Right ventricle myocardium superior (tissue), 1 donor: Measurements from ENCODE around the gene RNASE4. TPM values are rescaled to one million over a fixed set of nuclear protein-coding genes. Genes with fewer than 3 reads are reported as not detected.
A peak's percentile ranks its signal among the peaks of the same experiment; 100 is the strongest.

Source experiments
- ATAC-seq: fragments of 200-7000 bp; cut with Tn5 transposase; one replicate; pipeline ENCODE4 v1.9.1; 2020; ENCODE audit warnings: mild to moderate bottlenecking; ENCODE audit not compliant: poor library complexity
- DNase-seq: peaks from one replicate; pipeline ENCODE4 v3.0.0-alpha.2; 2020
- intact Hi-C: fragments of 100-400 bp; cut with DNase I; formaldehyde crosslinking; loops from one replicate; pipeline ENCODE4 v1.11.2; 2022
- total RNA-seq: library from RNA; stranded (reverse); fragmentation: NEBNext Ultra II Directional; extraction: Animal tissue kit (Norgen Biotek cat#: 25700); gene quantifications from one replicate; pipeline ENCODE4 v1.2.1, GENCODE V29; 2021
- donor health status: DM: no; HTN: yes; CAD: no; lungs with severe emphysema.

Gene RNASE4
- total RNA-seq, 1 donor from 2014 or later = 9.4 TPM

DNA sequence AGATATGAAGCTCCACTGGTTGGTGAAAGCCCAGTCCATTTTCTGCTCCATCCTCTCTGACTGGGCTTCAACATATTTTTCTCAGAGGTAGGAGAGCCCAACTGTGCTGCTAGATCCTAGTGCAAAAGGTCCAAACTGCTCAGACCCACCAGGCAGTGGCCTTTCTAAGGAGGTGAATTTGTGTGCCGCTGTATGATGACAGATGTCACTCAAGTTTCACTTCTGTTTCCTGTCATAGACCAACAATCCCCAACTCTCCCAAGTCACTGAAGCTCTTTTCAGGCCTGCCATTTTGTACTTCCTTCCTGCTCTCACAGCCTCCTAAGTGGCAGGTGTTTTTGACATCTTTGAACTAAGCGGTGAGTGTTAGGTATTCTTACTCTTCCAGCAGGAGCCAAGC, 16.4 kb upstream of the RNASE4 start:
- intact Hi-C loops = no loop called here
- no peak for ATAC-seq
- DNase-seq = no peak

- ATAC-seq = no peak
- intact Hi-C loops = no loop called here
- DNase-seq = no peak
Observed at GRCh38 chr14:20668969-20669368, 15.4 kb upstream of the RNASE4 start.

GRCh38 chr14:20671597-20672283, 12.6 kb upstream of the RNASE4 start:
- intact Hi-C loops = no loop called here
- ATAC-seq = no peak
- no peak for DNase-seq

DNA sequence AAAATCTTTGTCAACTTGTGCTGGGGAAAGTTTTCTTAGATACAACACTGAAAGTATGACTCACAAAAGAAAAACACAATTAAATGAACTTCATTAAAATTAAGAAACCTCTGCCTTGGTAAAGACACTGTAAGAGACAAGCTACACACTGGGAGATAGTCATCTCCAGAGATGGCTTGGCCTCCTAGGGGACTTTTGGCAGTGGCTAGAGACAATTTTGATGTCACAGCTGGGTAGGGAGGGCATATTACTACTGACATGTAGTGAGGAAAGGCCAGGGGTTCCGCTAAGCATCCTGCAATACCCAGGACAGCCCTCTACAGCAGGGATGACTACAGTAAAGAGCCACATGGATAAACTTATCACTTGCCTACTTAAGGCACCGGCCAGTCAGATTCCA, 8.7 kb upstream of the RNASE4 start:
- intact Hi-C loops = no loop called here
- ATAC-seq = no peak
- no peak for DNase-seq

DNA sequence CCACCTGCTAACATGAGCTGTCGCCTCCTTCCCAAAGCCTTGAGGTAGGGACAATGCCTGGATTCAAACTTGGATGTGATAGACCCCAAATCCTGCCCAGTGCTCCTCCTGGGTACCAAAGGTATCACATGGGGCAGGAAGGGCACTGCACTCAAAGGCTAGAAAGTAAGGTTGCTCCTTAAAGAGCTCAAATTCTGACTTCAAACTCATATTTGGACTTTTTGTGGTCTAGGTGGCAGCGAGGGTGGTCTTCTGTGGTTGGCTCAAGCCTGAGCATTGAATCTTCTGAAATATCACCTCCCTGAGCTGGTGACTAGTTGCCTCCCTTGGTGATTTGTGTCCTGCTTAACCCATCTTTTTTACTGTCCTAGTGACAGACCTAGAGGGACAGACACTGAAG, 8.3 kb upstream of the RNASE4 start:
- DNase-seq (no peak), ATAC-seq (no peak)
- intact Hi-C loops = no loop called here

GRCh38 chr14:20679907-20680306, 4.5 kb upstream of the RNASE4 start:
- ATAC-seq (no peak), DNase-seq (no peak)
- intact Hi-C loops = loop anchor here (10.0 kb wide), 1 partner anchor 365 kb away; the partner anchor contains the start of gene RNASE7

DNA sequence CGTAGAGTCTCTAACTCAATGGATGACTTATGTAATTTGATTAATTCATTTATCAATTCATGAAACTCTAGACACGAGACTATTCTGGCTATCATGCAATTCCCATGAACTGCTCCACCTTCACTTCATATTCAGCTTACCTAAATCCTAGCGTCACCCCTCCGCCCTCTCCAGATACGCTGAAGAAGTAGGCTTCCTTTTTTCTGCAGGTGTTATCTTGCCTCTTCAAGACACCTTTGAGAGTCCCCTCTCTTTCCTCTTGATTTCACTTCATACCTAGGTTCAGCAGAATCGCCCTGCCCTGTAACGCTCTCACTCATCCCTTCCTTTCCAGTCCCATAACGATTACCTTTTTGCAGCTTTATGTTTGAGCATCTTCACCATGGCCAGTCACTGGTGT, 4.0 kb upstream of the RNASE4 start:
- no peak for ATAC-seq
- no peak for DNase-seq
- intact Hi-C loops = loop anchor here (10.0 kb wide), 1 partner anchor 364 kb away; the partner anchor contains the start of gene RNASE7

- intact Hi-C loops = loop anchor here (10.0 kb wide), 1 partner anchor 364 kb away; the partner anchor contains the start of gene RNASE7
- ATAC-seq (no peak), DNase-seq (no peak)
Observed at GRCh38 chr14:20680843-20681347, 3.5 kb upstream of the RNASE4 start.

DNA sequence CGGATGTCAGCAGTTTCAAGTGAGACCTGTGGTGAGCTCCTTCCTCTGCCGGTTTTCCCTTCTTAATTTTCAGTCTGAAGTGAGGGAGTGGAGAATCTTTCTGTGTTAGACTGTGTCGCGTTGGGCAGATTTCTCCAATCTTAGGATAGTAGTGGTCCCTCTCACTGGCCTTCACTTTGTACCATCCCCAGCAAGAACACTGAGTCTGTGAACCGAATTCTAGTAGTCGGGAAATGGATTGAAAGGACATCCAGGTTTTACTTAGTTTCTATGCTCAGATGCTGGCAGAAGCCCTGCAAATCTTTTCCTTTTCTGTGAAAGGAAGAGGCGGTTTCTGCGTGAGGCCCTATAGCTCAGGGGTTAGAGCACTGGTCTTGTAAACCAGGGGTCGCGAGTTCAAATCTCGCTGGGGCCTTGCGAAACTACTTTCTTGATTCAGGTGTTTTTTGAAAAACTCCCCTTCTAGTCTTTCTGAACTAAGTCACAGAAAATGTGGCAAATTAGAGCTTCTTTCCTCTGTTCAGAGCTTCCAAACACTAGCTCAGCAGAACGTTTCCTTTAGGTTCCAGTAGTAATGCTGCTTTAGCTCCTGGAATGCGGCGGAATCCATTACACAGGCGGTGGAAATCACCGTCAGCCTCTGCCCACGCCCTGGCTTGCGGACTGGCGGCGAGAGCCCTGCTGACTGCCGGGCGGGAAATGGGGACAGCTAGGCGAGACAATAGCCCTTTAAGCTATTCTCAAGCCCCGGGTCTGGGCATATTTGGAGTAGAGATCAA, 2.8 kb upstream of the RNASE4 start:
- peak; percentile 59 for ATAC-seq
- intact Hi-C loops = loop anchor here (2.0 to 10.0 kb wide), 3 partner anchors 71 to 363 kb away; partner anchors contain the start of genes PARP2 and RNASE7
- peak; percentile 82 for DNase-seq

GRCh38 chr14:20682127-20682434, 2.3 kb upstream of the RNASE4 start:
- no peak for DNase-seq
- intact Hi-C loops = loop anchor here (2.0 to 10.0 kb wide), 3 partner anchors 71 to 363 kb away; partner anchors contain the start of genes PARP2 and RNASE7
- ATAC-seq = no peak

GRCh38 chr14:20682435-20683124, 1.8 kb upstream of the RNASE4 start:
- intact Hi-C loops = loop anchor here (2.0 to 10.0 kb wide), 3 partner anchors 72 to 362 kb away; partner anchors contain the start of genes PARP2 and RNASE7
- DNase-seq (peak; percentile 94), ATAC-seq (peak; percentile 91)

- DNase-seq = peak; percentile 80
- ATAC-seq = peak; percentile 56
Observed at GRCh38 chr14:20683125-20683890, 1.1 kb upstream of the RNASE4 start.

GRCh38 chr14:20684662-20685456, 499 bp downstream of the RNASE4 start:
- ATAC-seq (no peak), DNase-seq (no peak)
- intact Hi-C loops = loop anchor here (5.0 to 10.0 kb wide), 2 partner anchors 358 to 360 kb away; partner anchors contain the start of gene RNASE7

More at GRCh38 chr14:20683125-20683890, 1.1 kb upstream of the RNASE4 start:
- intact Hi-C loops = loop anchor here (2.0 to 10.0 kb wide), 3 partner anchors 73 to 361 kb away; partner anchors contain the start of genes PARP2 and RNASE7

GRCh38 chr14:20686386-20687143, 2.2 kb downstream of the RNASE4 start:
- intact Hi-C loops = loop anchor here (5.0 to 10.0 kb wide), 2 partner anchors 358 to 359 kb away; partner anchors contain the start of gene RNASE7
- ATAC-seq (no peak), DNase-seq (no peak)

- no peak for ATAC-seq
- intact Hi-C loops = loop anchor here (5.0 to 10.0 kb wide), 2 partner anchors 357 to 360 kb away; partner anchors contain the start of gene RNASE7
- no peak for DNase-seq
Observed at GRCh38 chr14:20687362-20688166, 3.2 kb downstream of the RNASE4 start.
